ENCODE measurements around the gene NYNRIN.
A peak's percentile ranks its signal among the peaks of the same experiment; 100 is the strongest.

NYNRIN gene

GRCh38 chr14:24407608-24408325, 9.0 kb downstream of the NYNRIN start:
- Mint-ChIP-seq H3K4me1 (no peaks in the 10 kb centered on the region), H3K9me3 (no peaks in the 10 kb centered on the region), H3K27me3 (peaks cover 70% of the 10 kb centered on the region), H3K36me3 (no peaks in the 10 kb centered on the region), H3K27ac (no peak overlapping the region), H3K4me3 (no peak overlapping the region)
- no peak for DNase-seq
- CTCF ChIA-PET: no interaction called here

GRCh38 chr14:24408764-24409163, 10.0 kb downstream of the NYNRIN start:
- H3K36me3 Mint-ChIP-seq: no peaks in the 10 kb centered on the region
- peaks cover 66% of the 10 kb centered on the region for H3K27me3 Mint-ChIP-seq
- CTCF ChIA-PET: interaction anchor here (0.6 to 1.5 kb wide), 5 partner anchors 10 to 316 kb away, joined by 3 to 16 read pairs (median 3); partner anchors contain the start of genes CIDEB and NYNRIN
- no peaks in the 10 kb centered on the region for H3K4me1 Mint-ChIP-seq
- H3K9me3 Mint-ChIP-seq: no peaks in the 10 kb centered on the region
- H3K4me3 Mint-ChIP-seq: no peak overlapping the region
- no peak overlapping the region for H3K27ac Mint-ChIP-seq
- DNase-seq: no peak

GRCh38 chr14:24409192-24409591, 10.4 kb downstream of the NYNRIN start:
- H3K4me1 Mint-ChIP-seq: no peaks in the 10 kb centered on the region
- H3K27me3 Mint-ChIP-seq: peaks cover 62% of the 10 kb centered on the region
- CTCF ChIA-PET: interaction anchor here (0.6 to 1.5 kb wide), 6 partner anchors 7 to 316 kb away, joined by 3 to 16 read pairs (median 3); partner anchors contain the start of genes CIDEB and NYNRIN
- H3K36me3 Mint-ChIP-seq: no peaks in the 10 kb centered on the region
- no peaks in the 10 kb centered on the region for H3K9me3 Mint-ChIP-seq
- no peak overlapping the region for H3K27ac Mint-ChIP-seq
- H3K4me3 Mint-ChIP-seq: no peak overlapping the region
- no peak for DNase-seq

- Mint-ChIP-seq H3K27me3 (peaks cover 61% of the 10 kb centered on the region), H3K4me3 (no peak overlapping the region), H3K36me3 (no peaks in the 10 kb centered on the region), H3K9me3 (no peaks in the 10 kb centered on the region), H3K27ac (no peak overlapping the region), H3K4me1 (no peaks in the 10 kb centered on the region)
- DNase-seq: no peak
- CTCF ChIA-PET: interaction anchor here (0.7 to 1.5 kb wide), 5 partner anchors 8 to 103 kb away, joined by 3 to 16 read pairs (median 4); partner anchors contain the start of gene CIDEB
These were observed 11.2 kb downstream of the NYNRIN start for GRCh38 chr14:24409956-24410355.

- DNase-seq: peak; percentile 55
- H3K9me3 Mint-ChIP-seq: no peaks in the 10 kb centered on the region
- no peaks in the 10 kb centered on the region for H3K36me3 Mint-ChIP-seq
- no peaks in the 10 kb centered on the region for H3K4me1 Mint-ChIP-seq
- CTCF ChIA-PET: interaction anchor here (0.7 to 3.2 kb wide), 3 partner anchors 16 to 78 kb away, joined by 3 to 11 read pairs (median 10); no protein-coding TSS in a partner anchor
- H3K4me3 Mint-ChIP-seq: no peak overlapping the region
- peaks cover 63% of the 10 kb centered on the region for H3K27me3 Mint-ChIP-seq
- no peak overlapping the region for H3K27ac Mint-ChIP-seq
These were observed 12.9 kb downstream of the NYNRIN start for GRCh38 chr14:24411443-24412389.

GRCh38 chr14:24414077-24414476, 15.3 kb downstream of the NYNRIN start:
- CTCF ChIA-PET: interaction anchor here (0.8 to 3.2 kb wide), 6 partner anchors 10 to 81 kb away, joined by 3 to 10 read pairs (median 4); no protein-coding TSS in a partner anchor
- H3K9me3 Mint-ChIP-seq: no peaks in the 10 kb centered on the region
- no peak overlapping the region for H3K4me3 Mint-ChIP-seq
- no peak for DNase-seq
- H3K27me3 Mint-ChIP-seq: peaks cover 60% of the 10 kb centered on the region
- H3K27ac Mint-ChIP-seq: no peak overlapping the region
- H3K4me1 Mint-ChIP-seq: no peaks in the 10 kb centered on the region
- no peaks in the 10 kb centered on the region for H3K36me3 Mint-ChIP-seq

GRCh38 chr14:24414732-24415420, 16.1 kb downstream of the NYNRIN start:
- DNase-seq: no peak
- Mint-ChIP-seq H3K27ac (no peak overlapping the region), H3K27me3 (peaks cover 60% of the 10 kb centered on the region), H3K4me1 (no peaks in the 10 kb centered on the region), H3K36me3 (no peaks in the 10 kb centered on the region), H3K4me3 (no peak overlapping the region), H3K9me3 (no peaks in the 10 kb centered on the region)
- CTCF ChIA-PET: interaction anchor here (1.1 to 1.9 kb wide), 3 partner anchors 10 to 17 kb away, joined by 3 to 7 read pairs (median 5); no protein-coding TSS in a partner anchor

- DNase-seq: no peak
- Mint-ChIP-seq H3K27ac (no peak overlapping the region), H3K36me3 (no peaks in the 10 kb centered on the region), H3K4me3 (no peak overlapping the region), H3K4me1 (no peaks in the 10 kb centered on the region), H3K27me3 (peaks cover 60% of the 10 kb centered on the region), H3K9me3 (no peaks in the 10 kb centered on the region)
- CTCF ChIA-PET: no interaction called here
These were observed 16.8 kb downstream of the NYNRIN start for GRCh38 chr14:24415421-24416253.

GRCh38 chr14:24416254-24416931, 17.6 kb downstream of the NYNRIN start:
- DNase-seq: no peak
- Mint-ChIP-seq H3K27me3 (peaks cover 55% of the 10 kb centered on the region), H3K9me3 (no peaks in the 10 kb centered on the region), H3K27ac (no peak overlapping the region), H3K4me3 (no peak overlapping the region), H3K36me3 (no peaks in the 10 kb centered on the region), H3K4me1 (no peaks in the 10 kb centered on the region)
- CTCF ChIA-PET: interaction anchor here (1.5 kb wide), 1 partner anchor 15 kb away, joined by 4 read pairs; no protein-coding TSS in a partner anchor

GRCh38 chr14:24416932-24417619, 18.3 kb downstream of the NYNRIN start:
- Mint-ChIP-seq H3K4me3 (no peak overlapping the region), H3K27ac (no peak overlapping the region), H3K27me3 (peaks cover 51% of the 10 kb centered on the region), H3K4me1 (no peaks in the 10 kb centered on the region), H3K36me3 (no peaks in the 10 kb centered on the region), H3K9me3 (no peaks in the 10 kb centered on the region)
- CTCF ChIA-PET: interaction anchor here (1.5 kb wide), 1 partner anchor 14 kb away, joined by 4 read pairs; no protein-coding TSS in a partner anchor
- DNase-seq: no peak

- Mint-ChIP-seq H3K27me3 (peaks cover 44% of the 10 kb centered on the region), H3K27ac (no peak overlapping the region), H3K4me1 (no peaks in the 10 kb centered on the region), H3K36me3 (no peaks in the 10 kb centered on the region), H3K4me3 (no peak overlapping the region), H3K9me3 (no peaks in the 10 kb centered on the region)
- no peak for DNase-seq
- CTCF ChIA-PET: interaction anchor here (1.5 to 1.8 kb wide), 2 partner anchors 13 to 85 kb away, joined by 4 to 7 read pairs; no protein-coding TSS in a partner anchor
These were observed 19.2 kb downstream of the NYNRIN start for GRCh38 chr14:24417832-24418491.

GRCh38 chr14:24418492-24418873, 19.7 kb downstream of the NYNRIN start:
- Mint-ChIP-seq H3K9me3 (no peaks in the 10 kb centered on the region), H3K36me3 (no peaks in the 10 kb centered on the region), H3K4me1 (no peaks in the 10 kb centered on the region), H3K27ac (no peak overlapping the region), H3K4me3 (no peak overlapping the region), H3K27me3 (peaks cover 44% of the 10 kb centered on the region)
- CTCF ChIA-PET: interaction anchor here (1.8 to 2.2 kb wide), 2 partner anchors 13 to 86 kb away, joined by 7 to 15 read pairs; partner anchors contain the start of gene KHNYN
- DNase-seq: no peak
